Lung (tissue), 16 donors: ENCODE measurements around the gene ZNF639. TPM values are rescaled to one million over a fixed set of nuclear protein-coding genes. Genes with fewer than 3 reads are reported as not detected.
A peak's percentile ranks its signal among the peaks of the same experiment; 100 is the strongest.
"Not testable (repeated sequence)": the region's sequence is repeated elsewhere in the genome, so short reads cannot be mapped to it uniquely, and the experiment has no call there.

Source experiments
- ATAC-seq: fragments of 200-7000 bp; cut with Tn5 transposase; one replicate; pipeline ENCODE4 v1.9.1; 2020; ENCODE audit warnings: moderate number of reproducible peaks; ENCODE audit not compliant: insufficient read depth, low FRiP score
- DNase-seq, 3 donors: peaks; one replicate each; pipeline ENCODE4 v3.0.0-alpha.2; 2013 to 2017
- H3K27ac ChIP-seq, 2 donors: one replicate each; pipeline ENCODE4 v1.5.1; 2013; ENCODE audit warnings: mild to moderate bottlenecking in 2 of 2, moderate library complexity in 2 of 2, control low read depth in 1 of 2, inconsistent platforms in 1 of 2, low read depth in 1 of 2, low read length in 1 of 2
- H3K27me3 ChIP-seq, 3 donors: one replicate each; pipeline ENCODE4 v1.5.1; 2013; ENCODE audit warnings: low read length in 2 of 3; ENCODE audit not compliant: control insufficient read depth in 3 of 3, insufficient read depth in 3 of 3
- H3K36me3 ChIP-seq, 4 donors: one replicate each; pipeline ENCODE4 v1.5.1; 2013; ENCODE audit warnings: low read length in 4 of 4, mild to moderate bottlenecking in 1 of 4, moderate library complexity in 1 of 4; ENCODE audit not compliant: control insufficient read depth in 4 of 4, insufficient read depth in 4 of 4
- H3K4me1 ChIP-seq, 5 donors: one replicate each; pipeline ENCODE4 v1.5.1; 2013; ENCODE audit warnings: low read length in 5 of 5, mild to moderate bottlenecking in 2 of 5, moderate library complexity in 1 of 5; ENCODE audit not compliant: control insufficient read depth in 5 of 5, insufficient read depth in 5 of 5
- H3K4me3 ChIP-seq: one replicate; pipeline ENCODE4 v1.5.1; 2013; ENCODE audit warnings: mild to moderate bottlenecking, control low read depth, moderate library complexity
- H3K9ac ChIP-seq, 2 donors: one replicate each; pipeline ENCODE4 v1.5.1; 2013; ENCODE audit warnings: low read length in 2 of 2, control low read depth in 1 of 2; ENCODE audit not compliant: insufficient read depth in 1 of 2
- H3K9me3 ChIP-seq, 4 donors: one replicate each; pipeline ENCODE4 v1.5.1; 2013; ENCODE audit warnings: low read length in 3 of 4, mild to moderate bottlenecking in 1 of 4, moderate library complexity in 1 of 4; ENCODE audit not compliant: control insufficient read depth in 4 of 4, insufficient read depth in 3 of 4
- CTCF ChIP-seq: IDR thresholded peaks from 2 replicates; pipeline ENCODE4 v1.5.1; 2012; ENCODE audit warnings: mild to moderate bottlenecking; ENCODE audit errors: control extremely low read depth, extremely low read depth
- WGBS, 2 donors: extraction: QIAGEN DNeasy Blood & Tissue Kit; methylation state at CpG; one replicate each; pipeline ENCODE4 v1.1.7; 2013; 5-methylcytosine and 5-hydroxymethylcytosine counted together
- long read RNA-seq, 5 donors: transcript quantifications; one replicate each; lab custom pipeline, GENCODE V29; 2026
- polyA plus RNA-seq, 2 donors: library from polyadenylated mRNA; stranded (reverse); fragments of 200-250 nt; gene quantifications; one replicate each; pipeline ENCODE4 v1.2.1, GENCODE V29; 2013
- total RNA-seq, 2 donors: library from RNA; depleted of rRNA in 1 of 2; stranded (reverse); fragments of >200 nt in 1 of 2; gene quantifications; one replicate each; pipeline ENCODE4 v1.2.1, GENCODE V29; 2014 to 2021
- donor health status: control.
- donor health status: control.
- donor health status: Bipolar disorder and iron deficiency.
- donor health status: healthy.
- donor health status: DM: yes; HTN: yes; CAD: no.

ZNF639 gene
- total RNA-seq (10 to 100 TPM; 25.2 to 53.3 TPM), polyA plus RNA-seq (10 to 100 TPM; 14.8 to 18.8 TPM)
- long read RNA-seq, donor 1, transcript ZNF639-207 (7 exons, 1,228 nt): major isoform, 7 of 14 reads
- long read RNA-seq, donor 1, partial matches to known transcripts: 0 of 14 reads
- long read RNA-seq, donor 1, other reads (novel, unspliced or antisense): 0 of 14 reads
- long read RNA-seq, donor 2, partial matches to known transcripts: 0 of 5 reads
- long read RNA-seq, donor 2, other reads (novel, unspliced or antisense): 0 of 5 reads
- long read RNA-seq, donor 3, partial matches to known transcripts: 6 of 13 reads
- long read RNA-seq, donor 3, other reads (novel, unspliced or antisense): 0 of 13 reads
- long read RNA-seq, donor 4, partial matches to known transcripts: 0 of 8 reads
- long read RNA-seq, donor 4, other reads (novel, unspliced or antisense): 0 of 8 reads
- long read RNA-seq, donor 5, transcript ZNF639-207 (7 exons, 1,228 nt): major isoform, 9 of 22 reads
- long read RNA-seq, donor 5, transcript ZNF639-209 (6 exons, 2,033 nt): minor isoform, 7 of 22 reads
- long read RNA-seq, donor 5, partial matches to known transcripts: 0 of 22 reads
- long read RNA-seq, donor 5, other reads (novel, unspliced or antisense): 0 of 22 reads

- H3K4me3 ChIP-seq: peak within 1 kb of the TSS; percentile 98
- DNase-seq (peak; percentile 93 to 96 (median 94)), ATAC-seq (peak; percentile 86)
- H3K27ac ChIP-seq: peak within 1 kb of the TSS; percentile 88 to 98
- peaks cover 0 to 17% (median 4%) of the 10 kb centered on the region in 5 donors for H3K4me1 ChIP-seq
- no peaks in the 10 kb centered on the region for H3K27me3 ChIP-seq
- H3K9ac ChIP-seq: peak within 1 kb of the TSS; percentile 47 to 88
- peak; percentile 36 for TF ChIP-seq CTCF
- peaks cover 0 to 4% (median under 1%) of the 10 kb centered on the region in 4 donors for H3K36me3 ChIP-seq
- WGBS, 2 donors: 1 to 2% methylated on average over 41 to 75 of the region's 75 CpGs
- H3K9me3 ChIP-seq: no peaks in the 10 kb centered on the region
These were observed at the start of gene ZNF639 for GRCh38 chr3:179322286-179323196. ZNF639 (plus strand) TSS chr3:179323031; CDS start chr3:179328294, 5,263 bp downstream.

- WGBS, 2 donors: 94 to 95% methylated on average over 2 of the region's 2 CpGs
- H3K4me3 ChIP-seq, H3K27ac ChIP-seq, ATAC-seq, H3K4me1 ChIP-seq, H3K36me3 ChIP-seq, H3K9ac ChIP-seq, H3K27me3 ChIP-seq, H3K9me3 ChIP-seq, DNase-seq: not testable (repeated sequence)
These were observed 48.4 kb upstream of the ZNF639 start for GRCh38 chr3:179274434-179274833.

- WGBS, 2 donors: 74 to 83% methylated on average over 3 of the region's 3 CpGs
- no peak for DNase-seq
These were observed 46.8 kb upstream of the ZNF639 start for GRCh38 chr3:179276001-179276400.

More at GRCh38 chr3:179276001-179276400, 46.8 kb upstream of the ZNF639 start:
- no peak for ATAC-seq
- Histone ChIP-seq H3K4me3 (no peak overlapping the region), H3K9ac (no peak overlapping the region), H3K9me3 (no peaks in the 10 kb centered on the region), H3K27me3 (no peaks in the 10 kb centered on the region), H3K4me1 (no peaks in the 10 kb centered on the region), H3K36me3 (no peaks in the 10 kb centered on the region), H3K27ac (no peak overlapping the region)
- TF ChIP-seq CTCF: no peak
